ENCODE measurements around the gene PARD3B.

The PARD3B gene

GRCh38 chr2:204680576-204680975 lies 135.3 kb downstream of the PARD3B start:
- Histone ChIP-seq H3K4me3 (ENCODE audit: severe bottlenecking) (no peak overlapping the region), H3K27ac (ENCODE audit: poor library complexity, severe bottlenecking) (no peak overlapping the region), H3K9me3 (ENCODE audit: severe bottlenecking) (no peaks in the 10 kb centered on the region), H3K36me3 (ENCODE audit: low read depth) (no peaks in the 10 kb centered on the region), H3K27me3 (ENCODE audit: insufficient read depth, poor library complexity, severe bottlenecking) (no peaks in the 10 kb centered on the region), H3K4me1 (ENCODE audit: insufficient read depth, poor library complexity, severe bottlenecking) (no peaks in the 10 kb centered on the region)
- no peak for TF ChIP-seq CTCF (IDR thresholded peaks at IDR 0.05; ENCODE audit: poor library complexity, severe bottlenecking)
- ATAC-seq (ENCODE audit: low read depth) (no peak), DNase-seq (ENCODE audit: low spot score) (no peak)

- Histone ChIP-seq H3K9me3 (ENCODE audit: severe bottlenecking) (no peaks in the 10 kb centered on the region), H3K27me3 (ENCODE audit: insufficient read depth, poor library complexity, severe bottlenecking) (no peaks in the 10 kb centered on the region), H3K27ac (ENCODE audit: poor library complexity, severe bottlenecking) (no peak overlapping the region), H3K4me1 (ENCODE audit: insufficient read depth, poor library complexity, severe bottlenecking) (no peaks in the 10 kb centered on the region), H3K4me3 (ENCODE audit: severe bottlenecking) (no peak overlapping the region), H3K36me3 (ENCODE audit: low read depth) (no peaks in the 10 kb centered on the region)
- DNase-seq (ENCODE audit: low spot score) (no peak), ATAC-seq (ENCODE audit: low read depth) (no peak)
- TF ChIP-seq CTCF (IDR thresholded peaks at IDR 0.05; ENCODE audit: poor library complexity, severe bottlenecking): no peak
Measured at GRCh38 chr2:204681412-204681811, 136.1 kb downstream of the PARD3B start.

DNA sequence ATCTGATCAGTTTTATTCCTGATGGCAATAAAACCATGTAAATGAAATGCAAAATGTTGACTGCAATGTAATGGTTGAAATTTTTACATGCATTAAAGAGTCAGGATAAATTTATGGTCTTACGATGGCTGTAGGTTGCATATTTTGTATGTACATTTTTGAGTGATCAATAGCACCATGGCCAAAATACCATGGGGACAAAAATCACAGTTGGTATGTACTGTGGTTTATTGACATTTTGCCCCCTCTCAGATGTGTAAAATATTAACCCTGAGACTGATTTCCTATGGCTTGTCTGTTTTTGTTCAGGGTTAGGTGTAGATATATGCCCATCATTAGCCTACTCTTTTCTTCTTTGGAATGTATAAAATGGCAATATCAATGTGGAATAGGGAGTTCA lies 138.1 kb downstream of the PARD3B start:
- DNase-seq (ENCODE audit: low spot score): no peak
- Histone ChIP-seq H3K4me3 (ENCODE audit: severe bottlenecking) (no peak overlapping the region), H3K9me3 (ENCODE audit: severe bottlenecking) (no peaks in the 10 kb centered on the region), H3K4me1 (ENCODE audit: insufficient read depth, poor library complexity, severe bottlenecking) (no peaks in the 10 kb centered on the region), H3K27me3 (ENCODE audit: insufficient read depth, poor library complexity, severe bottlenecking) (no peaks in the 10 kb centered on the region), H3K27ac (ENCODE audit: poor library complexity, severe bottlenecking) (no peak overlapping the region), H3K36me3 (ENCODE audit: low read depth) (no peaks in the 10 kb centered on the region)
- no peak for TF ChIP-seq CTCF (IDR thresholded peaks at IDR 0.05; ENCODE audit: poor library complexity, severe bottlenecking)
- ATAC-seq (ENCODE audit: low read depth): no peak

DNA sequence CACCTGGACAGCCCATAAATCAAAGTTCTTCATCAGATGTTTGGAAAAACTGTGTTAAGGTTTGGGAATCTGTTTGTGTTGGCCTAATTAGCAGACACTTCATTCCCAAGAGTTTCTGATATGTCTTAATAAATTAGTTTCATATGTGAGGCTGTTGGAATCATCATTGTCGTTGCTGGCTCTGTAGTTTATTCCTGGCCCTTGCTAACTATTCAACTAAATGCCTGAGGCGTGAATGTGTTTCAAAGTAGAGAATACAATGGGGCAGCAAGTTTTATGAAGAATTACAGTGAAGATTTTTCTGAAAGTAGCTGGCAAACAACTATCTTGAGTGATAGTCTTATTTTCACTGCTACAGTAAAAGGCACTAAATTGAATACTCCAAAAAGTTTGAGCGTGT lies 141.1 kb downstream of the PARD3B start:
- H3K27ac ChIP-seq (ENCODE audit: poor library complexity, severe bottlenecking): no peak overlapping the region
- no peaks in the 10 kb centered on the region for H3K27me3 ChIP-seq (ENCODE audit: insufficient read depth, poor library complexity, severe bottlenecking)
- ATAC-seq (ENCODE audit: low read depth): no peak
- no peak for DNase-seq (ENCODE audit: low spot score)
- H3K36me3 ChIP-seq (ENCODE audit: low read depth): no peaks in the 10 kb centered on the region
- H3K4me3 ChIP-seq (ENCODE audit: severe bottlenecking): no peak overlapping the region
- H3K4me1 ChIP-seq (ENCODE audit: insufficient read depth, poor library complexity, severe bottlenecking): no peaks in the 10 kb centered on the region
- no peaks in the 10 kb centered on the region for H3K9me3 ChIP-seq (ENCODE audit: severe bottlenecking)
- TF ChIP-seq CTCF (IDR thresholded peaks at IDR 0.05; ENCODE audit: poor library complexity, severe bottlenecking): no peak

GRCh38 chr2:204687776-204688175 lies 142.5 kb downstream of the PARD3B start:
- TF ChIP-seq CTCF (IDR thresholded peaks at IDR 0.05; ENCODE audit: poor library complexity, severe bottlenecking): no peak
- DNase-seq (ENCODE audit: low spot score) (no peak), ATAC-seq (ENCODE audit: low read depth) (no peak)
- H3K27ac ChIP-seq (ENCODE audit: poor library complexity, severe bottlenecking): no peak overlapping the region
- no peaks in the 10 kb centered on the region for H3K9me3 ChIP-seq (ENCODE audit: severe bottlenecking)
- H3K4me1 ChIP-seq (ENCODE audit: insufficient read depth, poor library complexity, severe bottlenecking): no peaks in the 10 kb centered on the region
- no peaks in the 10 kb centered on the region for H3K27me3 ChIP-seq (ENCODE audit: insufficient read depth, poor library complexity, severe bottlenecking)
- H3K4me3 ChIP-seq (ENCODE audit: severe bottlenecking): no peak overlapping the region
- H3K36me3 ChIP-seq (ENCODE audit: low read depth): no peaks in the 10 kb centered on the region
